ENCODE results near the gene KCNH2. TPM values are rescaled to one million over a fixed set of nuclear protein-coding genes. Genes with fewer than 3 reads are reported as not detected.

The KCNH2 gene
- total RNA-seq, 1 donor from 2014 or later = 49.4 TPM

GRCh38 chr7:150904011-150904909 is 73.9 kb downstream of the KCNH2 start:
- DNase-seq (ENCODE audit: low spot score) = no peak

GRCh38 chr7:150903606-150904005 is 74.5 kb downstream of the KCNH2 start:
- DNase-seq (ENCODE audit: low spot score) = peak; percentile 47

- no peak for DNase-seq (ENCODE audit: low spot score)
Observed at GRCh38 chr7:150902078-150903033, 75.8 kb downstream of the KCNH2 start.

- peak; percentile 42 for DNase-seq (ENCODE audit: low spot score)
Observed at GRCh38 chr7:150901160-150902035, 76.7 kb downstream of the KCNH2 start.

- no peak for DNase-seq (ENCODE audit: low spot score)
Observed at GRCh38 chr7:150900675-150901074, 77.4 kb downstream of the KCNH2 start.

- DNase-seq (ENCODE audit: low spot score) = peak; percentile 87
Observed at GRCh38 chr7:150898475-150899011, 79.6 kb downstream of the KCNH2 start.

GRCh38 chr7:150897502-150898474 is 80.3 kb downstream of the KCNH2 start:
- peak; percentile 41 for DNase-seq (ENCODE audit: low spot score)

- DNase-seq (ENCODE audit: low spot score) = no peak
Observed at GRCh38 chr7:150896562-150897209, 81.4 kb downstream of the KCNH2 start.

- no peak for DNase-seq (ENCODE audit: low spot score)
Observed at GRCh38 chr7:150895809-150896208, 82.3 kb downstream of the KCNH2 start.

Other genes with a start within 250 kb of the KCNH2 start
- gene GIMAP5, start 240.9 kb downstream of the KCNH2 start, total RNA-seq = 9.8 TPM
- gene TMEM176B, start 178.0 kb downstream of the KCNH2 start, total RNA-seq = 304 TPM
- gene TMEM176A, start 177.6 kb downstream of the KCNH2 start, total RNA-seq = 246 TPM
- gene AOC1, start 125.8 kb downstream of the KCNH2 start, total RNA-seq = 8.4 TPM
- 12.6 TPM for gene NOS3, start 12.7 kb upstream of the KCNH2 start, total RNA-seq
- gene ATG9B, start 46.2 kb upstream of the KCNH2 start, total RNA-seq = 1.2 TPM
- gene ABCB8, start 50.1 kb upstream of the KCNH2 start, total RNA-seq = 43.9 TPM
- gene ASIC3, start 70.2 kb upstream of the KCNH2 start, total RNA-seq = 4.4 TPM
- gene CDK5, start 79.6 kb upstream of the KCNH2 start, total RNA-seq = 15.9 TPM
- 193 TPM for gene SLC4A2, start 81.3 kb upstream of the KCNH2 start, total RNA-seq
- gene FASTK, start 102.5 kb upstream of the KCNH2 start, total RNA-seq = 121 TPM
- 69.1 TPM for gene TMUB1, start 105.2 kb upstream of the KCNH2 start, total RNA-seq
- gene AGAP3, start 108.2 kb upstream of the KCNH2 start, total RNA-seq = 98.4 TPM
- gene GBX1, start 189.4 kb upstream of the KCNH2 start, total RNA-seq = not detected
- not detected for gene ASB10, start 208.9 kb upstream of the KCNH2 start, total RNA-seq
- not detected for gene H2BK1, start 232.2 kb upstream of the KCNH2 start, total RNA-seq
- 25.3 TPM for gene ABCF2, start 248.9 kb upstream of the KCNH2 start, total RNA-seq

Measured in mucosa of gallbladder (tissue), 1 donor.